Measurements from ENCODE around the gene PIEZO2.

DNA sequence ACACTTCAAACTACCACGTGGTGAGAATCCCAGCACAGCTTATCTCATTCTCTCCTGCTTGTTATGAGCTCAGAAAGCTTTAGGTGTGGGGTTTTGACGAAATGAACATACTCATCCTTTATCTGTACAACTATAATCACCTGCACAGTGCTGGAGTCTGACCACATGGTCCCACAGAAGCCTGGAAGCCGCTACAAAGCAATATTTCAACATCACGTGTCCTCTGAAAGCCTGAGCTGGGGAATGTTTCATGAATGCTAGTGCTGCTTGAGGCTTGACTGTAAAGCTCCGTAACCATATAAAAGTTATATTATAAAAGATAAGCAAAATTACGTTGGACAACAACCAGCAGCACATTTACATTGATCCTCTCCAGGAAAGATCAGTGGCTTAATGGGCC lies 43.9 kb downstream of the PIEZO2 start:
- TF ChIP-seq CTCF (IDR thresholded peaks at IDR 0.05; ENCODE audit: poor library complexity) (no peak), EZH2 (IDR thresholded peaks at IDR 0.05; ENCODE audit: borderline replicate concordance) (no peak)

Measured in hepatocyte (in vitro differentiated cells).